BLaER1 (cell line): ENCODE measurements around the gene TRIM17.
"Not testable (repeated sequence)": the region's sequence is repeated elsewhere in the genome, so short reads cannot be mapped to it uniquely, and the experiment has no call there.

ENCODE experiments used
- H3K27ac ChIP-seq: shearing (Covaris generic); formaldehyde crosslinking; 2 replicates; pipeline ENCODE4 v1.8.1; 2022
- H3K27me3 ChIP-seq: shearing (Covaris generic); formaldehyde crosslinking; 2 replicates; pipeline ENCODE4 v1.8.1; 2022
- H3K36me3 ChIP-seq: shearing (Covaris generic); formaldehyde crosslinking; 2 replicates; pipeline ENCODE4 v1.8.1; 2022
- H3K4me1 ChIP-seq: shearing (Covaris generic); formaldehyde crosslinking; 2 replicates; pipeline ENCODE4 v1.8.1; 2022
- H3K4me2 ChIP-seq: shearing (Covaris generic); formaldehyde crosslinking; 2 replicates; pipeline ENCODE4 v1.8.1; 2022
- H3K4me3 ChIP-seq: shearing (Covaris generic); formaldehyde crosslinking; 2 replicates; pipeline ENCODE4 v1.8.1; 2022
- H3K9ac ChIP-seq: shearing (Covaris generic); formaldehyde crosslinking; 2 replicates; pipeline ENCODE4 v1.8.1; 2022
- H3K9me3 ChIP-seq: shearing (Covaris generic); formaldehyde crosslinking; 2 replicates; pipeline ENCODE4 v1.8.1; 2022
- H4K20me1 ChIP-seq: shearing (Covaris generic); formaldehyde crosslinking; 2 replicates; pipeline ENCODE4 v1.8.1; 2022
- Cebpa-rat ChIP-seq: shearing (Covaris generic); IDR thresholded peaks from 2 replicates; pipeline ENCODE4 v1.8.1; 2022

Gene TRIM17

DNA sequence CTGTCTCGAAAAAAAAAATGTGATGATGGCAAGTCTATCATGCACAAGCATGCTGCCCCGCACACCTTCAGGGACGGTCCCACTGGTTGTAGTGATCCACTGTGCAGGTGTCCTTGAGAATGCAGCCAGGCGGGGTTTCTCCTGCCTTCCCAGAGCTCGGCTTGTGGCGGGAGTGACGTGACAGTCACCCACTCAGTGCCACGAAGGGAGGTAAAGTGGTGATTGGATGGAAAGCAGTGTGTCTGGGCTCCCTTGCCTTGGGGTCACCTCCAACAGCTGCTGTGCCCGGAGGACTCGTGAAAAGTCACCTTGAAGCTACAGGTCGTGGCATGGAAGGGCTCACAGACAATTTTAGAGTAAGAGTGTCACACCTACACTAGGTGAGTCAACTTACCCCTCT is 33.5 kb upstream of the TRIM17 start:
- Histone ChIP-seq H3K9ac (no peak overlapping the region), H3K27me3 (peaks cover 20% of the 10 kb centered on the region), H3K36me3 (no peaks in the 10 kb centered on the region), H3K4me2 (no peak overlapping the region), H3K4me1 (no peaks in the 10 kb centered on the region), H3K27ac (no peak overlapping the region), H3K9me3 (peaks cover 3% of the 10 kb centered on the region; the same call in 1 of the 2 replicates), H4K20me1 (no peaks in the 10 kb centered on the region), H3K4me3 (no peak overlapping the region)
- TF ChIP-seq Cebpa-rat, result no peak

DNA sequence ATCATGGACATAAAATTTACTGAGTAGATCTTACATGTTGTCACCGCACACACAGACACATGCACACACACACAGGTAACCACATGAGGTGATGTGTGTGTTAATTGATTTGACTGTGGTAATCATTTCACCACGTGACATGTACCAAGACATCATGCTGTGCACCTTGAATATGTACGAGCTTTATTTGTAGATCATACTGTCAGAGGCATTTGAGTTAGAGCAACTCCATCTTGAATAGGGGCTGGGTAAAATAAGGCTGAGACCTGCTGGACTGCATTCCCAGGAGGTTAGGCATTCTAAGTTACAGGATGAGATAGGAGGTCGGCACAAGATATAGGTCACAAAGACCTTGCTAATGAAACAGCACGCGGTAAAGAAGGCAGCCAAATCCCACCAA is 31.7 kb upstream of the TRIM17 start:
- H3K9me3 ChIP-seq, result peaks cover 3% of the 10 kb centered on the region; the same call in 1 of the 2 replicates
- H4K20me1 ChIP-seq, result no peaks in the 10 kb centered on the region
- no peaks in the 10 kb centered on the region for H3K36me3 ChIP-seq
- H3K4me2 ChIP-seq, result no peak overlapping the region
- no peak for TF ChIP-seq Cebpa-rat
- no peak overlapping the region for H3K4me3 ChIP-seq
- H3K27me3 ChIP-seq, result peaks cover 28% of the 10 kb centered on the region
- no peaks in the 10 kb centered on the region for H3K4me1 ChIP-seq
- H3K9ac ChIP-seq, result no peak overlapping the region
- no peak overlapping the region for H3K27ac ChIP-seq

DNA sequence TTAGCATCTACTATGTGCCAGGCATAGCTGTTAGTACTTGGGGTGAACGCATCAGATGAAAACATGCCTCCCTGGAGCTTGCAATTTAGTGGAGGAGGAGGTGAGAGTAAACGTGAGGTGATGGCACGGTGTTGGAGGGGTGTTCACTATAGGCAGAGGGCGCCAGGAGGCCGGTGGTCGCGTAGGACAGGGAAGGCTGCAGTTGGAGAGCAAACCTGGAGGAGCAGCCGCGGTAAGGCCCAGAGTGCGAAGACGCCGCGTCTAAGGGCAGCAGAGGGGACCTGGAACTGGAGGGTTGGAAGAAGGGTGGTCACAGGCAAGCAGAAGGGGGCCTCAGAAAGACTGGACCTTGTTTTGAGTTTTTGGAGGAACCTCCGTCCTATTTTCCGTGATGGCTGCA is 30.2 kb upstream of the TRIM17 start:
- H3K9me3 ChIP-seq, result peaks cover 3% of the 10 kb centered on the region; the same call in 1 of the 2 replicates
- no peak overlapping the region for H3K9ac ChIP-seq
- H3K4me3 ChIP-seq, result no peak overlapping the region
- H4K20me1 ChIP-seq, result no peaks in the 10 kb centered on the region
- no peaks in the 10 kb centered on the region for H3K4me1 ChIP-seq
- peaks cover 28% of the 10 kb centered on the region for H3K27me3 ChIP-seq
- no peaks in the 10 kb centered on the region for H3K36me3 ChIP-seq
- H3K27ac ChIP-seq, result no peak overlapping the region
- no peak overlapping the region for H3K4me2 ChIP-seq
- TF ChIP-seq Cebpa-rat, result no peak

DNA sequence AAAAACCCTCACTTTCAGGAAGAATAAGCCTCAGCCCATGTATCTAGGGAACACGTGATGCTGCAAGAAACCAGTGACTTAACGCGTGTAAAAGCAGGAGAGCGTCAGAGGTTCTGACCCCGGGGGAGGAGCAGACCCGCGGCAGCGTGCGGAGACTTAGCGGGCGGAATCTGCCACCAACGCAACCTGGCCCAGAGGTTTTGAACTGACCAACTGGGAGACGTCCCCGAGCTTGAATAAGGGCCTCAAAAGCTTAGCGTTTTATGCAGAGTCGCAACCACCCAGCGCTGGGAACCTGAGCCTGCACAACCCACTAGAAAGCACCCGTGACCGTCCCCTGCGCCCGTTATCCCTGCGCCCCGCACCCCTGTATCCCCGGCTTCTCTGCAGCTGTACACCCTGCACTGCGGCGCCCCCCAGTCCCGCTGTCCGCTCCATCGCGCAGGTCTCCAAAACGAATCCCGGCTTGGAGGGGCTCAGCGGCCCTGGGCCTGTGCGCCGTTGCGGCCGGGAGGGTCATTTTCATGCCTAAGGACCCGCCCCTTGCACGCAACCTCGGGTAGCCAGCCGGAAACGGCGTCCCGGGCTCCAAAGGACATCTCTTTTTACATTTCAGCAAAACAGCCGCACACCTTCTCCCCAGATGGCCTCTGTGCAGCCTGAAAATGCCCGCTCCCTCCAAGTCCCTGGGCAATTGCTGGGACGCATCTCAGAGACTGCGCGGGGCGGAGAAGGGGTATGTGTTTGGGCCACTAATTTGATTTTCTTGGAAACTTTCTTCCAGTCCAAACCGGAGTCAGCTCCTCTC is 29.4 kb upstream of the TRIM17 start:
- Histone ChIP-seq H4K20me1 (no peaks in the 10 kb centered on the region), H3K27me3 (peaks cover 28% of the 10 kb centered on the region), H3K4me3 (no peak overlapping the region), H3K9me3 (peaks cover 3% of the 10 kb centered on the region; the same call in 1 of the 2 replicates), H3K4me2 (no peak overlapping the region), H3K9ac (no peak overlapping the region), H3K27ac (no peak overlapping the region), H3K4me1 (no peaks in the 10 kb centered on the region), H3K36me3 (no peaks in the 10 kb centered on the region)
- no peak for TF ChIP-seq Cebpa-rat

DNA sequence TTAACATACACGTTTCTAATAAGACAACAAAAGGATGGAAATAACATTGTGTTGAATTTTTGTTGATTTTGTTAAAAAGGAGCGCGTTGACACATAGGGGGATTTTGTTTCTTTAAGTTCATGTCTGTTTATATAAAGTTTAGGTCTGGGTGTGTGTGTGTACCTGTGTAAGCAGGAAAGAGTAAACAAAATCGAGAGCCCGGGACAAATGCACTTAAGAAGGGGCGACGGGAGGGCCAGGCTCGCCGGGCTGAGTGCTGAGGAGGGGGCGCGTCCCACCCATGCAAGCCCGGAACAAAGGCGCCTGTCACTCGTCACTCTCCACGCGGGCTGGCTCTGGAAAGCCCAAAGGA is 28.8 kb upstream of the TRIM17 start:
- no peak overlapping the region for H3K4me2 ChIP-seq
- no peak for TF ChIP-seq Cebpa-rat
- H3K27me3 ChIP-seq, result peaks cover 28% of the 10 kb centered on the region
- H3K9ac ChIP-seq, result no peak overlapping the region
- H3K4me3 ChIP-seq, result no peak overlapping the region
- H3K27ac ChIP-seq, result no peak overlapping the region
- no peaks in the 10 kb centered on the region for H3K4me1 ChIP-seq
- H3K36me3 ChIP-seq, result no peaks in the 10 kb centered on the region
- no peaks in the 10 kb centered on the region for H4K20me1 ChIP-seq
- peaks cover 3% of the 10 kb centered on the region; the same call in 1 of the 2 replicates for H3K9me3 ChIP-seq

DNA sequence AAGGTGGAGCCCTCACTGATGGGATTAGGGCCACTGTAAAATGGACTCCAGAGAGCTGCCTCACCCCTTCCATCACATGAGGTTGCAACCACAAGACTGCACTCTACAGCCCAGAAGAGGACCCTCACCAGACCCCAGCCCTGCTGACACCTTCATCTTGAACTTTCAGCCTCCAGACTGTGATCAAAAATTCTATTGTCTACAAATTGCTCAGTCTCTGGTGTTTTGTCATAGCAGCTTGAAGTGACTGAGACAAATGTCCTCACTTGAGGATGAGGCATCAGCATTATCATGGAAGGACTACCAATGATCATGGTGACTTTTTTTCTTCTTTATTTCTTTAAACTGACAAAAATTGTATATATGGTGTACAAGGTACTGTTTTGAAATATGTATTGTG is 26.7 kb upstream of the TRIM17 start:
- H3K4me3 ChIP-seq, result no peak overlapping the region
- H3K27ac ChIP-seq, result no peak overlapping the region
- H3K27me3 ChIP-seq, result peaks cover 28% of the 10 kb centered on the region
- no peak for TF ChIP-seq Cebpa-rat
- no peaks in the 10 kb centered on the region for H3K4me1 ChIP-seq
- H3K9ac ChIP-seq, result no peak overlapping the region
- peaks cover 3% of the 10 kb centered on the region; the same call in 1 of the 2 replicates for H3K9me3 ChIP-seq
- no peak overlapping the region for H3K4me2 ChIP-seq
- H4K20me1 ChIP-seq, result no peaks in the 10 kb centered on the region
- no peaks in the 10 kb centered on the region for H3K36me3 ChIP-seq

DNA sequence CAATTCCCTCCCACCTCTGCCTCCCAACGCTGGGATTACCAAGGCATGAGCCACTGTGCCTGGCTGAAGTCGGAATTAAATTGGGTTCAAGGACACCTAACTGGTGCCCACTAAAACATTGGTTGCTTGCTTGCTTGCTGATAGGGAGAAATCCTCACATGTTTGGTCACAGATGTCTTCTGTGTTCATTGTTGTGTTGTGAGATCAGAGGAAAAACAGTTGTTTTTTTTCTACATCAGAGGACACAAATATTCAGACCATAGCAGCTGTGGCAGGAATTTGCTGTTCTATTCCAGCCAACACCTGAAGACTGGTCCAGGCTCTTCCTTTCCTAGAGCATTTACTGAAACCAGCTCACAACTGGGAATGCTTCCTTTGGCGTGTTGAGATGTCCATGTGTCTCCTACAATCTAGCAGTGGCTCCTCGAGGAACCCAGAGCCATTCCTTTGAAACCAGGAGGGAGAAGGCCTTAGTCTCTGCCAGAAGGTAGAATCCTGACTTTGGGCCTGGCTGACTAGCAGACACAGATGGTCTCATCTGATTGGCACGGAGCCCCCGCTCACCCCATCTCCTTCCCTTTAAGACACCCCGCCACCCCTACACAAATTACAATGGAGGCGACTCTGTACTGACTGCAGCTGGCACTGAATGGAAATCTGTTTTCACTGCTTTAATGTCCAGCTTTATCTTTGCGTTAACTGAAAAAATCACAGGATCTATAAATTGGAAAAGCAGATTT is 24.3 kb upstream of the TRIM17 start:
- Histone ChIP-seq H3K36me3 (no peaks in the 10 kb centered on the region), H3K9ac (no peak overlapping the region), H3K4me3 (no peak overlapping the region), H3K4me2 (no peak overlapping the region), H3K9me3 (no peaks in the 10 kb centered on the region; the same call in 1 of the 2 replicates), H3K27ac (no peak overlapping the region), H4K20me1 (no peaks in the 10 kb centered on the region), H3K27me3 (peaks cover 16% of the 10 kb centered on the region), H3K4me1 (no peaks in the 10 kb centered on the region)
- TF ChIP-seq Cebpa-rat, result no peak

DNA sequence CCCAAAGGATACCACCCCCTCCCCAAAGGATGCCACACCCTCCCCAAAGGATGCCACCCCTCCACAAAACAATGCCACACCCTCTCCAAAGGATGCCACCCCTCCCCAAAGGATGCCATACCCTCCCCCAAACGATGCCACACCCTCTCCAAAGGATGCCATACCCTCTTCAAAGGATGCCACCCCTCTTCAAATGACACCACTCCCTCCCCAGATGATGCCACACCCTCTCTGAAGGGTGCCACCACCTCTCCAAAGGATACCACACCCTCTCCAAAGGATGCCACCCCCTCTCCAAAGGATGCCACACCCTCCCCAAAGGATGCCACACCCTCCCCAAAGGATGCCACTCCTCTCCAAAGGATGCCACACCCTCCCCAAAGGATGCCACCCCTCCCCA is 21.6 kb upstream of the TRIM17 start:
- H3K4me1 ChIP-seq, result no peaks in the 10 kb centered on the region
- no peak for TF ChIP-seq Cebpa-rat
- H3K27ac ChIP-seq, result no peak overlapping the region
- no peaks in the 10 kb centered on the region for H3K9me3 ChIP-seq
- no peaks in the 10 kb centered on the region for H3K36me3 ChIP-seq
- no peak overlapping the region for H3K4me3 ChIP-seq
- H3K4me2 ChIP-seq, result no peak overlapping the region
- no peaks in the 10 kb centered on the region for H3K27me3 ChIP-seq
- no peaks in the 10 kb centered on the region for H4K20me1 ChIP-seq
- H3K9ac ChIP-seq, result no peak overlapping the region

DNA sequence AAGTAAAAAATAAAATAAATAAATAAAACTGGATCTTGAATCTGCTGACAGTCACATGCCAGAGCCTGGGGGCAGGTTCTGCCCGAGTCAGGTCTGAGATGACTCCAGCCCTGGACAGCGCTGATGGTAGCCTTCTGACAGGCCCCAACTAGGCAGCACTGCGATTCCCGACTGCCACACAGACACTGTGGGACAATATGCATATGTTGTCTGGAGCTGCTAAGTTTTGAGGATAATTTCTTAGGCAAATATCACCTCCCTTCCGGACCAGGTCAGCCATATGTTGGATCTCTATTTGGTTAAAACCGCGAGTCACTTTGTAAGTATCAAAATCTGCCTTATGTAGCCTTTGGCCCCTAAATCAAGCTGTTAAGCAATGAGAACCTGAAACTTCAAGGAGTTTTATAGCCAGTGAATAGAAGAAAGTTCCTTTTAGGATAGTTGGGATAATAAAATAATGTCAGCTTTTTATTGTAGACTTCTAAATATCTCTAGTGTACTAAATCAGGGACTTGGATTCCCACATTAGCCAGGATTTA is 20.8 kb upstream of the TRIM17 start:
- Histone ChIP-seq H3K36me3 (no peaks in the 10 kb centered on the region), H3K27ac (no peak overlapping the region), H4K20me1 (no peaks in the 10 kb centered on the region), H3K9me3 (no peaks in the 10 kb centered on the region), H3K4me2 (no peak overlapping the region), H3K9ac (no peak overlapping the region), H3K4me1 (no peaks in the 10 kb centered on the region), H3K4me3 (no peak overlapping the region), H3K27me3 (no peaks in the 10 kb centered on the region)
- TF ChIP-seq Cebpa-rat, result no peak

DNA sequence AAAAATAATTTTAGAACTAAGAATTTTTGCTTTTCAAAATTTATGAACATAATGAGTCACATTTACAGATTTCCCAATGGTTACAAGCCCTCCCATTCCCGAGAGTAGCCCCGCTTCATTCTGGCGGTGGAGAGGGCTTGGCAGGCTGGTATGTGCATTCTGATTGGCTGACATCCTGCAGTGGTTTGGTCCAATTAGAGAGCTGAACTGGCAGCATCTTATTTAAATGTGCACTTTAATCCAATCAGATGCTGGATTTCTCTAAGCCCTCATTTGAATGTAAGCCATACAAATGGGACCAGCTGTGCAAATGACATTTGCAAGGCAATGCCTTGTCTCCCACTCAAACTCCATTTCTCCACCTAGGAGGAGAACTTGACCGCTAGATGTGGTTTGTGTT is 18.0 kb upstream of the TRIM17 start:
- no peak for TF ChIP-seq Cebpa-rat
- Histone ChIP-seq H3K4me2 (no peak overlapping the region), H3K4me3 (no peak overlapping the region), H3K9me3 (no peaks in the 10 kb centered on the region), H3K27me3 (no peaks in the 10 kb centered on the region), H3K9ac (no peak overlapping the region), H3K27ac (no peak overlapping the region), H3K4me1 (no peaks in the 10 kb centered on the region), H3K36me3 (no peaks in the 10 kb centered on the region), H4K20me1 (no peaks in the 10 kb centered on the region)

DNA sequence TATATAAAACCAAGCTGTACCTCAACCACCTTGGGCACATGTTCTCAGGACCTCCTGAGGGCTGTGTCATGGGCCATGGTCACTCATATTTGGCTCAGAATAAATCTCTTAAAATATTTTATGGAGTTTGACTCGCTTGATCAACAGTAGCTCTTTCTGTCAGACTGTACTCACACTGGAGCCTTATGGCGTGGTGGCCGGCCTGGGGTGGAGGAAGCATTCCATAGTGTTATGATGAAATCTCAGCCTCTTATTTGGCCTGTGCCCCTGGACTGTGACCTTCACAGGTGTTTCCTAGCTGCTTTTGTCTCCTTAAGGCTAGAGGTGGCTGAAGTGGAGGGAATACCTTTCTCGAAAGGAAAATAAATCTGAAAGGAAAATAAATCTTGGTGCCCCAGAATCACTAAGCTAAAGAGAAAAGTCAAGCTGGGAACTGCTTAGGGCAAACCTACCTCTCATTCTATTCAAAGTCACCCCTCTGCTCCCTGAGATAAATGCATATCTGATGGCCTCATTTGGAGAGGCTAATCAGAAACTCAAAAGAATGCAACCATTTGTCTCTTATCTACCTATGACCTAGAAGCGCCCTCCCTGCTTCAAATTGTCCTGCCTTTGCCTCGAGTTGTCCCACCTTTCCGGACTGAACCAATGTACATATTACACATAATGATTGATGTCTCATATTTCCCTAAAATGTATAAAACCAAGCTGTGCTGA is 16.8 kb upstream of the TRIM17 start:
- not testable (repeated sequence) for H3K27me3 ChIP-seq, H3K36me3 ChIP-seq, H3K4me2 ChIP-seq

More for the DNA sequence above, 16.8 kb upstream of the TRIM17 start:
- not testable (repeated sequence) for H3K27ac ChIP-seq, H3K4me1 ChIP-seq, H4K20me1 ChIP-seq, H3K4me3 ChIP-seq, H3K9ac ChIP-seq, H3K9me3 ChIP-seq
